Naive thymus-derived CD4-positive, alpha-beta T cell (primary cell): Measurements from ENCODE around the gene SNRPN. TPM values are rescaled to one million over a fixed set of nuclear protein-coding genes. Genes with fewer than 3 reads are reported as not detected.
"Not testable (repeated sequence)": the region's sequence is repeated elsewhere in the genome, so short reads cannot be mapped to it uniquely, and the experiment has no call there.

Experiments
- ATAC-seq: fragments of 150-1000 bp; cut with Tn5 transposase; 2 replicates; pipeline ENCODE4 v1.10.0; 2021; ENCODE audit warnings: mild to moderate bottlenecking, moderate library complexity
- CTCF ChIA-PET: fragments of 350-600 bp; sonication (Branson Sonifier 250); formaldehyde crosslinking; loops from one replicate; lab custom pipeline; 2021; ENCODE audit warnings: antibody characterized with exemption; lab: Charles Lee
- POLR2A ChIA-PET: fragments of 350-600 bp; sonication (Branson Sonifier 250); formaldehyde crosslinking; loops from one replicate; lab custom pipeline; 2021; ENCODE audit warnings: antibody characterized with exemption, inconsistent platforms; lab: Charles Lee
- DNase-seq, 9 donors: peaks; one replicate each; pipeline versions ENCODE4 v3.0.0 to v3.0.0-alpha.2; 2020 to 2022; ENCODE audit warnings: mixed read lengths in 1 of 9
- H3K27ac ChIP-seq: one replicate; pipeline ENCODE4 v1.7.0; 2013; ENCODE audit warnings: mild to moderate bottlenecking, low read depth, low read length, moderate library complexity
- H3K27me3 ChIP-seq, 2 donors: one replicate each; pipeline ENCODE4 v1.7.0; 2013; ENCODE audit warnings: low read length in 2 of 2, mild to moderate bottlenecking in 2 of 2, moderate library complexity in 2 of 2; ENCODE audit not compliant: control insufficient read depth in 2 of 2, insufficient read depth in 2 of 2
- H3K36me3 ChIP-seq, 3 experiments: 1 replicate in 2 of 3; 2 replicates in 1 of 3; pipeline ENCODE4 v1.7.0; 2013; ENCODE audit warnings: low read length in 3 of 3, mild to moderate bottlenecking in 3 of 3, moderate library complexity in 1 of 3; ENCODE audit not compliant: insufficient read depth in 3 of 3, control insufficient read depth in 2 of 3
- H3K4me1 ChIP-seq, 2 donors: one replicate each; pipeline ENCODE4 v1.7.0; 2013; ENCODE audit warnings: low read length in 2 of 2, mild to moderate bottlenecking in 2 of 2, moderate library complexity in 1 of 2; ENCODE audit not compliant: control insufficient read depth in 2 of 2, insufficient read depth in 2 of 2
- H3K4me3 ChIP-seq: 2 replicates; pipeline ENCODE4 v1.7.0; 2013; ENCODE audit warnings: mild to moderate bottlenecking, low read length
- H3K9me3 ChIP-seq, 3 experiments: 1 replicate in 2 of 3; 2 replicates in 1 of 3; pipeline ENCODE4 v1.7.0; 2013; ENCODE audit warnings: low read length in 3 of 3; ENCODE audit not compliant: control insufficient read depth in 2 of 3
- H3K27ac Mint-ChIP-seq, 9 donors: one replicate each; pipeline ENCODE4 v1.8.0; 2020 to 2022; ENCODE audit warnings: mixed read lengths in 9 of 9, mild to moderate bottlenecking in 8 of 9, moderate library complexity in 5 of 9, inconsistent platforms in 2 of 9
- H3K27me3 Mint-ChIP-seq, 5 donors: one replicate each; pipeline ENCODE4 v1.8.0; 2021 to 2022; ENCODE audit warnings: mixed read lengths in 5 of 5, mild to moderate bottlenecking in 1 of 5
- H3K36me3 Mint-ChIP-seq, 5 donors: one replicate each; pipeline ENCODE4 v1.8.0; 2020 to 2022; ENCODE audit warnings: mixed read lengths in 5 of 5, mild to moderate bottlenecking in 3 of 5, inconsistent platforms in 1 of 5
- H3K4me1 Mint-ChIP-seq, 7 donors: one replicate each; pipeline ENCODE4 v1.8.0; 2020 to 2022; ENCODE audit warnings: mixed read lengths in 7 of 7, mild to moderate bottlenecking in 3 of 7, inconsistent platforms in 1 of 7
- H3K4me3 Mint-ChIP-seq, 10 donors: one replicate each; pipeline ENCODE4 v1.8.0; 2020 to 2022; ENCODE audit warnings: mild to moderate bottlenecking in 10 of 10, mixed read lengths in 10 of 10, moderate library complexity in 6 of 10, inconsistent platforms in 2 of 10
- H3K9me3 Mint-ChIP-seq, 11 donors: one replicate each; pipeline ENCODE4 v1.8.0; 2020 to 2022; ENCODE audit warnings: mixed read lengths in 11 of 11, mild to moderate bottlenecking in 4 of 11, inconsistent platforms in 1 of 11, moderate library complexity in 1 of 11
- intact Hi-C, 2 donors: fragments of 100-400 bp; cut with micrococcal nuclease; formaldehyde crosslinking; loops; one replicate each; pipeline ENCODE4 v1.15.1; 2023
- polyA plus RNA-seq, 2 donors: library from polyadenylated mRNA; unstranded; fragments of 300-500 nt; fragmentation: Illumina TruSeq; gene quantifications; one replicate each; pipeline ENCODE4 v1.2.3, GENCODE V29; 2021
- total RNA-seq, 6 experiments: library from RNA in 5 of 6; stranded (reverse) in 5 of 6; gene quantifications; 1 replicate in 5 of 6; 2 replicates in 1 of 6; pipeline ENCODE4 v1.2.3 and lab custom pipeline; 2021 to 2026

SNRPN gene
- total RNA-seq (100 to 1,000 TPM in 2 of 5 experiments, 10 to 100 TPM in 3; 58.1 to 157 (median 95.9) TPM), polyA plus RNA-seq (100 to 1,000 TPM; 453 to 468 TPM), total RNA-seq (lab: John Stamatoyannopoulos, UW) (21.4 reads per million, percentile 52 among the genes with 10 or more reads in this experiment)

DNA sequence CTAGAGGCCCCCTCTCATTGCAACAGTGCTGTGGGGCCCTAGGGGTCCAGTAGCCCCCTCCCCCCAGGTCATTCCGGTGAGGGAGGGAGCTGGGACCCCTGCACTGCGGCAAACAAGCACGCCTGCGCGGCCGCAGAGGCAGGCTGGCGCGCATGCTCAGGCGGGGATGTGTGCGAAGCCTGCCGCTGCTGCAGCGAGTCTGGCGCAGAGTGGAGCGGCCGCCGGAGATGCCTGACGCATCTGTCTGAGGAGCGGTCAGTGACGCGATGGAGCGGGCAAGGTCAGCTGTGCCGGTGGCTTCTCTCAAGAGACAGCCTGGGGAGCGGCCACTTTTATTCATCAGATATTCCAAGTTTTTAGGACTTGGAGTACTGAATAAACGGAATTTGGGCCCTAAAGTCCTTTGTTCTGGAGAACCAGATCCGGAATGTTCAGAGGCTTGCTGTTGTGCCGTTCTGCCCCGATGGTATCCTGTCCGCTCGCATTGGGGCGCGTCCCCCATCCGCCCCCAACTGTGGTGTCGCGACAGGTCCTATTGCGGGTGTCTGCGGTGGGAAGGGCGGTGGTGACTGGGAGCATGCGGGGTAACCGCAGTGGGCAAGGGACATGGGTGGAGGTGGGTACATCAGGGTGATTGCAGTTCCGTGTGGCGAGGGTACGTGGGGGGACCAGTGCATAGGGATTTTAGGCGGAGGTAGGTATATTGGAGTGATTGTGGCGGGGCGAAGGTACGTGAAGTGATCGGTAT lies at the start of gene SNRPN, which contains the start of gene SNURF:
Gene SNRPN, plus strand, starts transcription at position 205 of the 748 bp plus-strand sequence. CDS start 19,467 bp downstream, outside the sequence.
Gene SNURF, plus strand, starts transcription at position 205 of the 748 bp plus-strand sequence. Its CDS starts 62 bp downstream, at position 267.
- Histone ChIP-seq H3K4me3 (peak within 1 kb of the TSS; percentile 92), H3K27ac (peak within 1 kb of the TSS; percentile 85), H3K36me3 (peaks cover 0 to 21% (median 0%) of the 10 kb centered on the region in 3 experiments), H3K4me1 (peaks cover 0 to 8% of the 10 kb centered on the region in 2 donors), H3K27me3 (no peaks in the 10 kb centered on the region), H3K9me3 (peaks cover 0 to 16% (median 4%) of the 10 kb centered on the region in 3 experiments)
- Mint-ChIP-seq H3K4me1 (peaks cover 0 to 23% (median 13%) of the 10 kb centered on the region in 7 donors), H3K4me3 (peak within 1 kb of the TSS; percentile 92 to 99 (median 95)), H3K36me3 (peaks cover 4 to 24% (median 14%) of the 10 kb centered on the region in 5 donors), H3K27me3 (peaks cover 0 to 6% (median 0%) of the 10 kb centered on the region in 5 donors), H3K9me3 (peaks cover 0 to 77% (median 22%) of the 10 kb centered on the region in 11 donors), H3K27ac (peak within 1 kb of the TSS; percentile 90 to 98 (median 97))
- peak; percentile 44 to 64 (median 54) for DNase-seq
- peak; percentile 56 for ATAC-seq
- intact Hi-C loops = loop anchor here (5.0 to 10.0 kb wide), 6 partner anchors 37 to 1388 kb away; partner anchors contain the start of genes ATP10A (in 1 of the 2) and MKRN3 (in 1 of the 2)
- ChIA-PET POLR2A (interaction anchor here (0.9 kb wide), 1 partner anchor 9 kb away, joined by 3 read pairs; no protein-coding TSS in a partner anchor), CTCF (no interaction called here)

DNA sequence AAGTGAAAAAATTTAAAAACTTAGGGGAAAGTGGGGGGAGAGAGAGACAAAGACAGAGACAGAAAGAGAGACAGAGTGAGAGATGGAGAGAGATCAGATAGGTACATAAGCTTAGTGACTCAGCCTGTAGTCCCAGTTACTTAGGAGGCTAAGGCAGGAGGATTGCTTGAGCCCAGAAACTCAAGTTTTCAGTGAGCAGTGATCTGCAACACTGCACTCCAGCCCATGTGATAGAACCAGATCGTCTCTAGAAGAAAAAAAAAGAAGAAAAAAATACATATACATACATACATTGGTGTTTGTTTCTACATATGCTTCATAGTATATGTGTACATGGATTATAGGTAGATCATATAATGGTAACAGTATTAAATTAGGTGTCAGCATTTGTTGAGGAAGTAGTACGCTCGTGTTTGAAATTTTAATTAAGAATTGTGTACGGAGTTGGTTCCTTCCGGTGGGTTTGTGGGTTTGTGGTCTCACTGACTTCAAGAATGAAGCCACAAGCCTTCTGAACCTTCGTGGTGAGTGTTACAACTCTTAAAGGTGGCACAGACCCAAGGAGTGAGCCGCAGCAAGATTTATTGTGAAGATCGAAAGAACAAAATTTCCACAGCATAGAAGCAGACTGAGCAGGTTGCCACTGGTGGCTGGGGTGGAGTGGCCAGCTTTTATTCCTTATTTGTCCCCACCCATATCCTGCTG lies 38.3 kb upstream of the SNRPN start:
- no peak overlapping the region for H3K4me3 Mint-ChIP-seq
- intact Hi-C loops = no loop called here

DNA sequence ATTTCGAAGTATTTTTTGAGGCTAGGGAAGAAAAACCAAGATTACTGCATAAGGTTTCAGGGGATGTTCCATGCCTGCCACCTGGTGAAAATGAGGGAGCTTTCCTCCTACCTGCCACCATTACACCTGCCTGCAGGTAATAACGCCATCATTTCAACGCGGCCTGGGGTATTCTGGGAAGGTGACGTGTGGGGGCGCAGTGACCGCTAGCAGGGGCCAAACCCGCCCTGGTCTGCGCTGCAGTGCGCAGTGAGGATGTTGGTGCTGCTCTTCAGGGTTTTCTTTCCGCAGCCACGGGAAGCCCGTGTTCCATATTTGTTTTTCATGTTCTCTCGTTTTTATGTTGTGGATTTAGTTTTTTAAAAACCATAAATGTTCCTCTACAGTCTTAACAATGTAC lies 37.4 kb upstream of the SNRPN start:
- intact Hi-C loops = no loop called here
- Histone ChIP-seq H3K27ac (no peak overlapping the region), H3K36me3 (no peaks in the 10 kb centered on the region), H3K4me3 (no peak overlapping the region), H3K27me3 (no peaks in the 10 kb centered on the region), H3K4me1 (no peaks in the 10 kb centered on the region), H3K9me3 (peaks cover 0 to 23% (median 5%) of the 10 kb centered on the region in 3 experiments)
- Mint-ChIP-seq H3K4me1 (peaks cover 2 to 10% (median 5%) of the 10 kb centered on the region in 7 donors), H3K36me3 (peaks cover 0 to 6% (median 0%) of the 10 kb centered on the region in 5 donors), H3K27ac (no peak overlapping the region), H3K4me3 (no peak overlapping the region), H3K9me3 (peaks cover 9 to 77% (median 42%) of the 10 kb centered on the region in 11 donors), H3K27me3 (no peaks in the 10 kb centered on the region)
- POLR2A ChIA-PET = no interaction called here
- DNase-seq = no peak
- no peak for ATAC-seq
- CTCF ChIA-PET = no interaction called here

More for the DNA sequence above, 38.3 kb upstream of the SNRPN start:
- POLR2A ChIA-PET = no interaction called here
- Histone ChIP-seq H3K9me3 (peaks cover 0 to 28% (median 5%) of the 10 kb centered on the region in 3 experiments), H3K27ac (no peak overlapping the region), H3K4me1 (no peaks in the 10 kb centered on the region), H3K27me3 (no peaks in the 10 kb centered on the region), H3K36me3 (no peaks in the 10 kb centered on the region), H3K4me3 (no peak overlapping the region)
- peak in 4 of 9 donors; percentile 1 to 17 (median 6) for DNase-seq
- no peaks in the 10 kb centered on the region for H3K27me3 Mint-ChIP-seq
- CTCF ChIA-PET = no interaction called here
- no peak for ATAC-seq
- peaks cover 9 to 80% (median 42%) of the 10 kb centered on the region in 11 donors for H3K9me3 Mint-ChIP-seq
- peaks cover 2 to 10% (median 5%) of the 10 kb centered on the region in 7 donors for H3K4me1 Mint-ChIP-seq
- peak overlapping the region in 2 of 9 donors; percentile 7 to 38 for H3K27ac Mint-ChIP-seq
- H3K36me3 Mint-ChIP-seq = peaks cover 0 to 6% (median 0%) of the 10 kb centered on the region in 5 donors

DNA sequence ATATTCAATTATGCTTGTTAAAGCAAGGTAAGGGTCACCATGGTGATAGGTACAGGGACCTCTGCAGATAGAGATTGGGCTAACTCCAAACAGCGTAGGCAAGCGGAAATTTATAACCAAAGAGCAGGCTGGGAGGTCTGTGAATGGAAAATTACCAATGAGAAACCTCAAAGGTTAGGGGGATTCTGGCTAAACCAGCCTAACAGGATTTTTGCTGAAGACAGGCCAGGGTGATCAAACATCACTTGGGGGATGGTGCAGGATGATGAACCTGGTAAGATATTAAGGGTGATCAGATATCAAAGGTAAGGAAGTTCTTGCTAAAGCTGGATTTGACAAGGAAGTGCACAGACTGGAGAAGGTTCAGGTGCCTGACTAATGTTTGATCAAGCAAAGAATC lies 35.3 kb upstream of the SNRPN start:
- intact Hi-C loops = no loop called here
- DNase-seq = no peak
- Histone ChIP-seq H3K4me1 (no peaks in the 10 kb centered on the region), H3K36me3 (no peaks in the 10 kb centered on the region), H3K27ac (no peak overlapping the region), H3K27me3 (no peaks in the 10 kb centered on the region), H3K4me3 (no peak overlapping the region), H3K9me3 (peaks cover 0 to 23% (median 5%) of the 10 kb centered on the region in 3 experiments)
- no peak for ATAC-seq
- CTCF ChIA-PET = no interaction called here
- Mint-ChIP-seq H3K27ac (no peak overlapping the region), H3K27me3 (no peaks in the 10 kb centered on the region), H3K9me3 (peaks cover 9 to 77% (median 37%) of the 10 kb centered on the region in 11 donors), H3K4me1 (peaks cover 2 to 10% (median 5%) of the 10 kb centered on the region in 7 donors), H3K4me3 (no peak overlapping the region), H3K36me3 (peaks cover 0 to 6% (median 0%) of the 10 kb centered on the region in 5 donors)
- POLR2A ChIA-PET = no interaction called here

DNA sequence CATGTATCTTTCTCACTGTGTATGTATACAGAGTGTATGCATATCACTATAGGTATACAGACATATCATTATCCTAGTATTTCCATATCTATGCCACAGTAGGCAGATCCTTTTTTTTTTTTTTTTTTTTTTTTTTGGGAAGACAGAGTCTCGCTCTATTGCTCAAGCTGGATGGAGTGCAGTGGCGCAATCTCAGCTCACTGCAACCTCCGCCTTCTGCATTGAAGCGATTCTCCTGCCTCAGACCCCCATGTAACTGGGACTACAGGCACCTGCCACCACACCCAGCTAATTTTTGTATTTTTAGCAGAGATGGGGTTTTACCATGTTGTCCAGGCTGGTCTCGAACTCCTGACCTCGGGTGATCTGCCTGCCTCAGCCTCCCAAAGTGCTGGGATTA lies 32.0 kb upstream of the SNRPN start:
- H3K4me1 ChIP-seq, H3K27me3 Mint-ChIP-seq, POLR2A ChIA-PET, intact Hi-C loops, H3K27ac ChIP-seq, H3K27ac Mint-ChIP-seq, H3K36me3 ChIP-seq, H3K9me3 ChIP-seq, H3K27me3 ChIP-seq, CTCF ChIA-PET, DNase-seq, H3K36me3 Mint-ChIP-seq, H3K4me3 ChIP-seq, ATAC-seq, H3K4me3 Mint-ChIP-seq, H3K4me1 Mint-ChIP-seq: not testable (repeated sequence)
- H3K9me3 Mint-ChIP-seq = peaks cover 3 to 66% (median 27%) of the 10 kb centered on the region in 11 donors

DNA sequence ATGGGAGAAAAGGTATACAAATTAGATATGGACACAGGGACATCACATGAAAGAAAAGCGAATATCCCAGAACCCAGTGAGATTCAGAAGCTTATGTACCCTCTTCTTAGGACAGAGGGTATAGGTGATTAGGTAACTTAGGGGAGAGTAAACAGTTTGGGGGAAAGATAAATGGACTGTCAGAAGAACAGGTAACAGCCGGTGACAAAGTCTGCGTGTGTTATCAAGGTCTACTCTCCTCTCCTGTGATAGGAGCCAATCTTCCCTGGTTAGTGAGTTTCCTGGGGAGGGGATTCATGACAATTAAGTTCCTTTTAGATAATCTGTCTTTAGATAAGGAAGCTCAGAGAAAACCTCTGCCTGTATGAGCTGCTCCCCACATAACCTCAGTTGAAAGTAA lies 30.6 kb upstream of the SNRPN start:
- Histone ChIP-seq H3K27me3 (no peaks in the 10 kb centered on the region), H3K4me1 (no peaks in the 10 kb centered on the region), H3K4me3 (no peak overlapping the region), H3K36me3 (no peaks in the 10 kb centered on the region), H3K9me3 (peaks cover 0 to 8% (median 0%) of the 10 kb centered on the region in 3 experiments), H3K27ac (no peak overlapping the region)
- ChIA-PET CTCF (no interaction called here), POLR2A (no interaction called here)
- no peak overlapping the region for H3K4me3 Mint-ChIP-seq
- DNase-seq (no peak), ATAC-seq (no peak)
- H3K27ac Mint-ChIP-seq = no peak overlapping the region
- H3K27me3 Mint-ChIP-seq = peaks cover 0 to 4% (median 0%) of the 10 kb centered on the region in 5 donors
- peaks cover 3 to 78% (median 36%) of the 10 kb centered on the region in 11 donors for H3K9me3 Mint-ChIP-seq
- H3K4me1 Mint-ChIP-seq = no peaks in the 10 kb centered on the region
- intact Hi-C loops = no loop called here
- peaks cover 0 to 8% (median 0%) of the 10 kb centered on the region in 5 donors for H3K36me3 Mint-ChIP-seq
